Mucosa of rectum (tissue), 2 donors: ENCODE results near the gene FAM13C.

ENCODE experiments used
- H3K27ac ChIP-seq, 2 donors: one replicate each; pipeline ENCODE4 v1.7.0; 2013; ENCODE audit warnings: inconsistent platforms in 2 of 2, low read depth in 2 of 2, low read length in 2 of 2
- H3K27me3 ChIP-seq, 2 donors: one replicate each; pipeline ENCODE4 v1.7.0; 2013; ENCODE audit warnings: low read length in 2 of 2; ENCODE audit not compliant: control insufficient read depth in 2 of 2, insufficient read depth in 2 of 2
- H3K36me3 ChIP-seq, 2 donors: one replicate each; pipeline ENCODE4 v1.7.0; 2013; ENCODE audit warnings: low read length in 2 of 2; ENCODE audit not compliant: control insufficient read depth in 2 of 2, insufficient read depth in 2 of 2
- H3K4me1 ChIP-seq, 2 donors: one replicate each; pipeline ENCODE4 v1.7.0; 2013; ENCODE audit warnings: low read length in 2 of 2, mild to moderate bottlenecking in 1 of 2; ENCODE audit not compliant: control insufficient read depth in 2 of 2, insufficient read depth in 2 of 2
- H3K4me3 ChIP-seq, 2 donors: one replicate each; pipeline ENCODE4 v1.7.0; 2013; ENCODE audit warnings: low read length in 2 of 2
- H3K9ac ChIP-seq, 2 donors: one replicate each; pipeline ENCODE4 v1.7.0; 2013; ENCODE audit warnings: low read length in 2 of 2, low read depth in 1 of 2, mild to moderate bottlenecking in 1 of 2
- H3K9me3 ChIP-seq, 2 donors: one replicate each; pipeline ENCODE4 v1.7.0; 2013; ENCODE audit warnings: low read length in 2 of 2; ENCODE audit not compliant: control insufficient read depth in 2 of 2
- donor health status: healthy.
- donor health status: Normal muscosa, but diverticular disease.

Gene FAM13C

DNA sequence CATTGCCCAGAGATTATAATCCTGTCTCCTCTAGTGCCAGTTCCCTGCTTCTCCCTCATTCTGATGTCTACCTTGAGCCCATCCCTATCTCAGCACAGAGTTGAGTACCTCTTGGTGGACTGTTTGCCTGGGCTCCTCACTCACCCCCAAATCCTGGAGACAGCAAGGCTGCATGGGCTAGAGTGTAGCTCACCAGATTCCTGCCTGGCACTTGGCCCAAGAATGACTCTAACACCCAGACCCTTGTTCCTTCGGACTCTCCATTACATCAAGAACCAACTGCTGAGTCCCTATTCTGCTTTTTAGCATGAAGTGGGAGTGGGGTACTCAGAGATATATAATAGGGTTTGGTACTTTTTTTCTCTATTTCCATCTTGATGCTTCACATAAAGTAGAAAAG lies 22.1 kb downstream of the FAM13C start:
- no peaks in the 10 kb centered on the region for H3K4me1 ChIP-seq
- H3K27me3 ChIP-seq = no peaks in the 10 kb centered on the region
- no peak overlapping the region for H3K27ac ChIP-seq
- H3K9ac ChIP-seq = no peak overlapping the region
- H3K9me3 ChIP-seq = no peaks in the 10 kb centered on the region
- no peak overlapping the region for H3K4me3 ChIP-seq
- H3K36me3 ChIP-seq = no peaks in the 10 kb centered on the region

DNA sequence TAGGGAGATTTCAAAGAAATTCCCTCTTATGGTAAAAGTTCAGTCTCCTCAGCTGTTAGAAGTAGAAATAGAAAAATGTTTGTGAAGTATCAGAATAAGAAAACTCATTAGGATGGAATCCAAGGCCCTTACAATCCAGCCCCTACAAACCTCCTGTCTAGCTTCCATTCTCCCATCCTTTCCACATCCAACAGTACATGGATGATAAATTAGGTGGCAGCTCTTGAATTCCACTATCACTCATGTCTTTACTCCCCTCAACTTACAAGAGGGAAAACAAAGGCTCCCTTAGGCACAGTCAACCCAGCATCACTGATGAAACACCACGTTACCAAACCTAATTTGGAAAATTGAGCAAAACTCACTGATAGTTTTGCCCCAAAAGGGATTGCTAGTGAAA lies 23.0 kb downstream of the FAM13C start:
- Histone ChIP-seq H3K36me3 (no peaks in the 10 kb centered on the region), H3K9me3 (no peaks in the 10 kb centered on the region), H3K4me3 (no peak overlapping the region), H3K9ac (no peak overlapping the region), H3K4me1 (no peaks in the 10 kb centered on the region), H3K27ac (no peak overlapping the region), H3K27me3 (no peaks in the 10 kb centered on the region)

DNA sequence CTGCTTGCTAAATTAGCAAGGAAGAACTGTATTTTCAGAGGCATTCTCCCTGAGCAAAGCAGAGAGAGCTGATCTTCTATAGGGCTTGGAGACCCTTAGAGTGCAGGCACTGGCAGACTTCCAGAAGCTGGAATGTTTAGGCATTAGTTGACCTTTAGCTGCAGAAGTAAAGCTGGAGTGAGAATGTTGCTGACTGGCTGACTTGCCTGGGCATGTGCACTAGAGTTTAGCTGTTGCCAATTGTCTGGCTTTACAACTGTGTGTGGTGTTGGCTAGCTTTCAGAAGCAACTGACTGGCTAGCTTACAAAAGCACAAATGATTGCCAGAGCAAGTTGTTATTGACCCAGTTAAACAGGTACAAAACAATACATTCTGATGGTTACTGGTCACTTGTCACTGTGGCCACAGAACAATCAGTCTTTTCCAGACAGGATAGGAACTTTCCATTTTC lies 25.1 kb downstream of the FAM13C start:
- H3K9ac ChIP-seq = no peak overlapping the region
- no peaks in the 10 kb centered on the region for H3K9me3 ChIP-seq
- H3K4me3 ChIP-seq = no peak overlapping the region
- H3K36me3 ChIP-seq = no peaks in the 10 kb centered on the region
- H3K27me3 ChIP-seq = no peaks in the 10 kb centered on the region
- no peaks in the 10 kb centered on the region for H3K4me1 ChIP-seq
- H3K27ac ChIP-seq = no peak overlapping the region

DNA sequence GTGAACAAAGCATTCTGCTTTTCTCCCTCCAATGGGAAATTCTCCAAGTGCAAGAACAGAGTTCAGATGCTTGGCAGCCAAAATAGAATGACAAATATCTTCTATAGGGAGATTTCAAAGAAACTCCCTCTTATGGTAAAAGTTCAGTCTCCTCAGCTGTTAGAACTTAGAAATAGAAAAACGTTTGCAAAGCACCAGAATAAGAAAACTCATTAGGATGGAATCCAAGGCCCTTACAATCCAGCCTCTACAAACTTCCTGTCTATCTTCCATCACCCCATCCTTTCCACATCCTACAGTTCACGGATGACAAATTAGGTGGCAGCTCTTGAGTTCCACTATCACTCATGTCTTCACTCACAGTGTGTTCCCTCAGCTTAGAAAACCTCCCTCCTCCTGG lies 25.7 kb downstream of the FAM13C start:
- no peaks in the 10 kb centered on the region for H3K9me3 ChIP-seq
- H3K9ac ChIP-seq = no peak overlapping the region
- H3K27ac ChIP-seq = no peak overlapping the region
- no peaks in the 10 kb centered on the region for H3K36me3 ChIP-seq
- H3K4me3 ChIP-seq = no peak overlapping the region
- H3K27me3 ChIP-seq = no peaks in the 10 kb centered on the region
- no peaks in the 10 kb centered on the region for H3K4me1 ChIP-seq

DNA sequence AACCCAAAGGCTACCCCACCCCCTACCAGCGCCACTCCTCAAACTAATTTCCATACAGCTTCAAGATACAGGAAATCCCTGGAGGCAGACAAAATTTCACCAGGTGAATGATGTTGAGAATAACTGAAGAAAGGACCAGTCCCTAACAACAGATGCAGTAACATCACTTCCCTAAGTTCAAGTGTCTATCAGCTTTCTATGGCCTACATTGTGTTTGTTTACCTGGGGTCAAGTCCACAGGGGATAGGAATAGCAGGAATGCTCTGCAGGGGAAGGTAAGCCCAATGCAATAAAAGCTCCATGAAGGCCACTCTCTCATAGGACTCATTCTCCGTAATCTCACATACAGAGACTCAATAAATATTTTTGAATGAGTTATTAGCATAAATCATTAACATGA lies 26.9 kb downstream of the FAM13C start:
- Histone ChIP-seq H3K27ac (no peak overlapping the region), H3K4me3 (no peak overlapping the region), H3K27me3 (no peaks in the 10 kb centered on the region), H3K9ac (no peak overlapping the region), H3K36me3 (no peaks in the 10 kb centered on the region), H3K9me3 (no peaks in the 10 kb centered on the region), H3K4me1 (no peaks in the 10 kb centered on the region)

DNA sequence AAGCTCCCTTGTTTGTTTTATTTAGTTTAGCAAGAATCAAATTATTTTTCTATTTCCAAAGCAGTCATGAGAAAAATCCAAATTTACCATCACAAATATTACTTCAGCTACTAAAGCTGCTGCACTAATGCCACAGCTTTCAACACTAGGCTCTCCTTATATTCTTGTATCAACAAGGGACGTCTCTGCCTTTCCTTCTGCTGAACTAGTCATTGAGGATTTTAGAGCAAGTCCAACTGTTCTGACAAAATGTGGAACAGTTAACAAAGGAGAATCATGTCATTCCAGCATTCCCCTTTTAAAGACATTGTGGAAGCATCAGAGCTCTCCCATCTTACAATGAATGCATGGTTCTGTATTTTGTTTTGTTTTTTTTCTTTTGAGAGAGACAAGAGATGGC lies 28.6 kb downstream of the FAM13C start:
- Histone ChIP-seq H3K27ac (no peak overlapping the region), H3K9me3 (no peaks in the 10 kb centered on the region), H3K36me3 (no peaks in the 10 kb centered on the region), H3K4me3 (no peak overlapping the region), H3K9ac (no peak overlapping the region), H3K4me1 (no peaks in the 10 kb centered on the region), H3K27me3 (no peaks in the 10 kb centered on the region)

DNA sequence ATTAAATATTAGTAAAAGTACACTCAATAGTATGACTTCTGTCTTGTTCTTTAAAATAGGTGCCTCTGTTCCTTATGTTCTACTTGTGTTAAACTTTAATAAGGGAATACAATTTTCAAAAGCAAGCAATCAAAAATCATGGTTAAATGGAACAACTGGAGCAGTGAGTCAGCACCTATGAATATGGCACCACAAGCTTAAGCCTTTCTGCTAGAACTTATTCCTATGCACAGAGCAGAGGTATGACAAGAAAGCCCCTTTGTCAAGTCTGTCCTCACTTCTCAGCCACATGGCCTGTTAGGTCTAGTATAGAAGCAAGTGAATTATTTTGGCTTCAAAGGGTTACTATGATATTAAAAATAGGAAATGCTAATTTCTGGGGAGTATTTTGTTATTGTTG lies 29.8 kb downstream of the FAM13C start:
- no peak overlapping the region for H3K27ac ChIP-seq

DNA sequence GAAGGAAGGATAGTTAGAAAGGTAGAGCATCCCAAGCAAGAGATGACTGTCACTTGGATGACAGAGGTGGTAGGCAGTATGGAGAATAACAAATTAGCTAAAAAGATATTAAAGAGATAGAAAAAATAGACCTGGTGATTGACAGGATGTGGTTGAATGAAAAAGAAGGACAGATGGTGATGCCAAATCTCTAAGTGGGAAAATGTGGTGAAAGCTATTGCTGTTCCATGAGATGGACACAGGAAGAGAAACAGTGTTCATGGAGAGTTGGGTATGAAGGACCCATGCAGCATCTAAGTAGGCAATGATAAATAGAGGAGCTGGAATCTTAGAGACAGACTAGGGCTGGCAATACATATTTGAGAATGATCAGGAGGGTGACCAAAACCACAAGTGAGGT lies 30.7 kb downstream of the FAM13C start:
- Histone ChIP-seq H3K36me3 (no peaks in the 10 kb centered on the region), H3K27me3 (no peaks in the 10 kb centered on the region), H3K9ac (no peak overlapping the region), H3K9me3 (no peaks in the 10 kb centered on the region), H3K4me3 (no peak overlapping the region), H3K27ac (no peak overlapping the region), H3K4me1 (no peaks in the 10 kb centered on the region)

More for the DNA sequence above, 29.8 kb downstream of the FAM13C start:
- Histone ChIP-seq H3K9ac (no peak overlapping the region), H3K4me1 (no peaks in the 10 kb centered on the region), H3K36me3 (no peaks in the 10 kb centered on the region), H3K27me3 (no peaks in the 10 kb centered on the region), H3K9me3 (no peaks in the 10 kb centered on the region), H3K4me3 (no peak overlapping the region)

DNA sequence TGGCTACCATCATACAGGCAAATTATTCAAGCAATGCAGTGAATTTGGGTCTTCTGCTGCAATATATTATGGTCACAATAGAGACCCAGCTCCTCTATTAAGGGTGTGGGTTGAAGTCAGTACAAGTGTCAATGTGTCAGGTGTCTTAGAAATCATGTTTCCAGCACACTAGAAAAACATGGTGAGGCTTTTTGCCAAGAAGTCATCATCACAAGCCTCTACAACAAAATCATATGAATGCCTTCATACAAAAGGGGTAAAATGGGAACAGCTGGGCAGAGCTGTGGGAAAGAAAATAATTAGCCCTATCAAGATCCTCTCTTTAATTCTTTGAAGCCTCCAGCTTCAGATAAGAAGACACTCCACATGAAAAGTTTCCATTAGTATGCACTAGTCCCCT lies 37.2 kb downstream of the FAM13C start:
- Histone ChIP-seq H3K36me3 (no peaks in the 10 kb centered on the region), H3K4me3 (no peak overlapping the region), H3K4me1 (peaks cover 10 to 18% of the 10 kb centered on the region in 2 donors), H3K9ac (no peak overlapping the region), H3K27ac (no peak overlapping the region), H3K9me3 (no peaks in the 10 kb centered on the region), H3K27me3 (no peaks in the 10 kb centered on the region)

DNA sequence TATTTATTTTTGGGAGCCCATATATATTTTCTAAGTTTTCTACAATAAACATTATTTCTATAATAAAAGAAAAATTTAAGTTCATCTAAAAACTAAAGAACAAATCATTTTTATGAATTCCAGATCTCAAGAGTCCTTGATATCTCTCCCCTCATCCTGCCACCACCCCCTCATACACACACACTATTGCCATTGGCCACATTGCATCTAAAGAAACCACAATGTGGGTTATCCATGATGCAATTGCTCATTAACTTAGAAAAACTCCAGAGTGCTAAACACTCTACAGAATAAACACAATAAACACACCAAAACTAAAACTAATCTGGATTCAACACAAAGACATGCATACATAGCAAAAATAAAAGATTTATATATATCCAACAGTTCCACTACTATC lies 37.8 kb downstream of the FAM13C start:
- Histone ChIP-seq H3K27ac (no peak overlapping the region), H3K9ac (no peak overlapping the region), H3K4me3 (no peak overlapping the region), H3K27me3 (no peaks in the 10 kb centered on the region), H3K4me1 (peaks cover 10 to 18% of the 10 kb centered on the region in 2 donors), H3K36me3 (no peaks in the 10 kb centered on the region), H3K9me3 (no peaks in the 10 kb centered on the region)

DNA sequence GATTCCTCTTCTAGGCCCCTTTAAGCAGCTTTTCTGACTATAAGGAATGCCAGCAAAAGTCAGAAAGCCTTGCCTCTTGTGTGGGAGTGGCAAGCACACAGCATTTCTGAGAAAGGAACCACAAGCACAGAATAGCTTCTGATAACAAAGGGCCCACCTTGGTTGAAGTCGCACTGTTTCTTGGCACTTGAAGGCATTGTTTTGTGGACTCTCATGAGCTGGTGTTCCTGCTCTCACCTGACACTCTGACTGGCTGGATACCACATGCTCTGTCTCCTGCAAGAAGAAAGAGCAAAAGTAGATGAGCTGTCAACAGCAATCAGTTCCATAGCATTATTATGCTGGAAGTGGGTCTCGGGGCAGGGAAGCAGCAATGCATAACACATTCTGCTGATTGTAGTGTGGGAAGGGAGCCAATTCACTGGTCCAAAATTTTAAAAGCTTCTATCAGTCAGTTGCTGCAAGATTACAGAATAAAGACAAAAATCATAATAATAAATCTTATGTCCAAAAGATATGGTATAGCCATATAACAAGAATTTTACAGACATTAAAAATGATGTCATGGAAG lies 38.4 kb downstream of the FAM13C start:
- Histone ChIP-seq H3K36me3 (no peaks in the 10 kb centered on the region), H3K4me3 (no peak overlapping the region), H3K27ac (no peak overlapping the region), H3K4me1 (peaks cover 10 to 18% of the 10 kb centered on the region in 2 donors), H3K27me3 (no peaks in the 10 kb centered on the region), H3K9me3 (no peaks in the 10 kb centered on the region), H3K9ac (no peak overlapping the region)
